Activated CD8-positive, alpha-beta T cell treated with anti-CD3 and anti-CD28 coated beads for 36 hours (primary cell): ENCODE measurements around the gene GPR152. TPM values are rescaled to one million over a fixed set of nuclear protein-coding genes. Genes with fewer than 3 reads are reported as not detected.
A peak's percentile ranks its signal among the peaks of the same experiment; 100 is the strongest.
"Not testable (repeated sequence)": the region's sequence is repeated elsewhere in the genome, so short reads cannot be mapped to it uniquely, and the experiment has no call there.

Experiments
- ATAC-seq: fragments of 200-7000 bp; cut with Tn5 transposase; one replicate; pipeline ENCODE4 v1.10.0; 2021; ENCODE audit warnings: mild to moderate bottlenecking, moderate library complexity
- CTCF ChIA-PET: fragments of 350-600 bp; sonication (Branson Sonifier 250); formaldehyde crosslinking; loops from one replicate; lab custom pipeline; 2021; ENCODE audit warnings: antibody characterized with exemption; lab: Charles Lee
- POLR2A ChIA-PET: fragments of 350-600 bp; sonication (Branson Sonifier 250); formaldehyde crosslinking; loops from one replicate; lab custom pipeline; 2021; ENCODE audit warnings: antibody characterized with exemption; lab: Charles Lee
- DNase-seq: peaks from one replicate; pipeline ENCODE4 v3.0.0-alpha.2; 2020
- H3K27ac Mint-ChIP-seq: one replicate; pipeline ENCODE4 v1.8.0; 2021; ENCODE audit warnings: mild to moderate bottlenecking, mixed read lengths
- H3K27me3 Mint-ChIP-seq: one replicate; pipeline ENCODE4 v1.8.0; 2021; ENCODE audit warnings: mixed read lengths
- H3K36me3 Mint-ChIP-seq: one replicate; pipeline ENCODE4 v1.8.0; 2021; ENCODE audit warnings: low read depth, mixed read lengths
- H3K4me1 Mint-ChIP-seq: one replicate; pipeline ENCODE4 v1.8.0; 2021; ENCODE audit warnings: low read depth, mixed read lengths
- H3K4me3 Mint-ChIP-seq: one replicate; pipeline ENCODE4 v1.8.0; 2021; ENCODE audit warnings: mild to moderate bottlenecking, moderate library complexity, mixed read lengths
- H3K9me3 Mint-ChIP-seq: one replicate; pipeline ENCODE4 v1.8.0; 2021; ENCODE audit warnings: mixed read lengths
- CTCF ChIP-seq: fragments of 200-600 bp; IDR thresholded peaks from one replicate; pipeline ENCODE4 v1.8.0; 2022; ENCODE audit warnings: antibody characterized with exemption, mild to moderate bottlenecking
- intact Hi-C: fragments of 100-400 bp; cut with micrococcal nuclease; formaldehyde crosslinking; loops from one replicate; pipeline ENCODE4 v1.10.0; 2022
- total RNA-seq, 2 experiments: library from RNA; stranded (reverse); gene quantifications; one replicate each; pipeline ENCODE4 v1.2.3, GENCODE V29; 2021

Gene GPR152
- total RNA-seq, 2 experiments from 2014 or later: not detected

GRCh38 chr11:67489203-67489884, 36.8 kb upstream of the GPR152 start:
- intact Hi-C loops: loop anchor here (10.0 kb wide), 1 partner anchor 85 kb away; the partner anchor contains the start of genes PPP1CA and TBC1D10C
- no peaks in the 10 kb centered on the region for H3K27me3 Mint-ChIP-seq

DNA sequence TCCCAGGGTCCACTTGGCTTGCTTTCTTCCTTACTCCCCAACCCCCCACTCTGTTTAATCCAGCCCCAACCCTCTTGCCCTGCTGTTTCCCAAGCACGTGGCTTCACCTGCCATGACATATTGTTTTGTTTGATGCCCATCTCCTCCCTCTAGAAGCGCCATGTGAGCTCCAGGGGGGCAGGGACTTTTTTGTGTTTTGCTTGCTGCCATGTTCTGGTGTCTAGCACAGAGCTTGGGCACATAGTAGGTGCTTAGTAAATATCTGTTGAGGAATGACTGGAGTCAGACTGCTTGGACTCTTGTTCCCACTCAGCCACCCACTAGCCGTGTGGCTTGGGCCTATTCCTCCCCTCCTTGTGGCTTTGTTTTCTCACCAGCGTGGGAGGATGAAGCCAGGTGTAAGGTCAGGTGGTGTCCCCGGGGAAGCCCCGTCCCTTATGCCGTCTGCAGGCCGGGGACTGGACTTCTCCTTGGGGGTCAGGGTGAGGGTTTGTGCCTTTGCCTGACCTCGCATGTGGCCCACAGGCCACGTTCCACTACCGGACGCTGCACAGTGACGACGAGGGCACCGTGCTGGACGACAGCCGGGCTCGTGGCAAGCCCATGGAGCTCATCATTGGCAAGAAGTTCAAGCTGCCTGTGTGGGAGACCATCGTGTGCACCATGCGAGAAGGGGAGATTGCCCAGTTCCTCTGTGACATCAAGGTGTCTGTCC, 34.1 kb upstream of the GPR152 start:
- ChIA-PET POLR2A (interaction anchor here (1.0 to 10.7 kb wide), 10 partner anchors 16 to 96 kb away, joined by 3 to 108 read pairs (median 10); partner anchors contain the start of genes PITPNM1, PTPRCAP and TMEM134), CTCF (interaction anchor here (1.3 to 1.6 kb wide), 2 partner anchors 18 to 19 kb away, joined by 4 read pairs; partner anchors contain the start of gene PITPNM1)
- peak overlapping the region; percentile 97 for H3K27ac Mint-ChIP-seq
- peak overlapping the region; percentile 79 for H3K4me3 Mint-ChIP-seq
- intact Hi-C loops: loop anchor here (10.0 kb wide), 1 partner anchor 82 kb away; the partner anchor contains the start of genes PPP1CA and TBC1D10C
- no peaks in the 10 kb centered on the region for H3K27me3 Mint-ChIP-seq
- ATAC-seq (no peak), DNase-seq (peak; percentile 80)
- no peaks in the 10 kb centered on the region for H3K9me3 Mint-ChIP-seq
- TF ChIP-seq CTCF: no peak
- H3K36me3 Mint-ChIP-seq: peaks cover 57% of the 10 kb centered on the region
- peaks cover 48% of the 10 kb centered on the region for H3K4me1 Mint-ChIP-seq

More at GRCh38 chr11:67489203-67489884, 36.8 kb upstream of the GPR152 start:
- ATAC-seq (no peak), DNase-seq (no peak)
- Mint-ChIP-seq H3K27ac (peak overlapping the region; percentile 97), H3K36me3 (peaks cover 54% of the 10 kb centered on the region), H3K9me3 (no peaks in the 10 kb centered on the region), H3K4me1 (peaks cover 44% of the 10 kb centered on the region), H3K4me3 (no peak overlapping the region)
- TF ChIP-seq CTCF: no peak
- ChIA-PET CTCF (interaction anchor here (1.6 to 1.9 kb wide), 2 partner anchors 16 to 88 kb away, joined by 7 read pairs; partner anchors contain the start of genes PITPNM1 and PPP1CA), POLR2A (interaction anchor here (0.8 to 10.7 kb wide), 6 partner anchors 13 to 102 kb away, joined by 3 to 108 read pairs (median 3); partner anchors contain the start of genes PITPNM1 and TMEM134)

DNA sequence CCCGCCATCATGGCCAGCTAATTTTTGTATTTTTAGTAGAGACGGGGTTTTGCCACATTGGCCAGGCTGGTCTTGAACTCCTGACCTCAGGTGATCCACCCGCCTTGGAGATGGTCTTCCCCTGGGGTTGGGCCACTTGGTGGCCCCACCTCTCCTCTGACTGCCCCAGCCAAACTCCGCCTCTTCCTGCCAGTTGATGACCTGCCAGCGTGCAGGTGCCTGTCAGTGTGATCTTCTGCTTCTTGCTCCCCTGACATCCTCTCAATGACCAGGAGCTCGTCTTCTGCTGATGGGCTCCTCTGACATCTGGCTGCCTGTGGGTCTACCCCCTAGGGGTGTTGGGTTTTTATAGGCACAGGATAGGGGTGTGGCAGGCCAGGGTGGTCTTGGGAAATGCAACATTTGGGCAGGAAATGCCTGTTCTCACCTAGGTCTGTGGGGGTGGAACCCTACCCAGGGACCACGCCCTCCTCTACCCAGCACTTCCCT, 33.4 kb upstream of the GPR152 start:
- H3K27me3 Mint-ChIP-seq, H3K9me3 Mint-ChIP-seq: not testable (repeated sequence)
- ATAC-seq (peak; percentile 18), DNase-seq (peak; percentile 86)
- CTCF ChIA-PET: interaction anchor here (1.1 to 1.6 kb wide), 4 partner anchors 17 to 134 kb away, joined by 3 to 4 read pairs (median 4); partner anchors contain the start of gene PITPNM1
- Mint-ChIP-seq H3K4me1 (peaks cover 47% of the 10 kb centered on the region), H3K36me3 (peaks cover 54% of the 10 kb centered on the region), H3K27ac (peak overlapping the region; percentile 97), H3K4me3 (peak overlapping the region; percentile 79)
- intact Hi-C loops: loop anchor here (10.0 kb wide), 1 partner anchor 81 kb away; the partner anchor contains the start of genes PPP1CA and TBC1D10C
- POLR2A ChIA-PET: interaction anchor here (0.6 to 10.7 kb wide), 17 partner anchors 14 to 101 kb away, joined by 3 to 108 read pairs (median 6); partner anchors contain the start of genes CDK2AP2, CORO1B, GSTP1 and PITPNM1

DNA sequence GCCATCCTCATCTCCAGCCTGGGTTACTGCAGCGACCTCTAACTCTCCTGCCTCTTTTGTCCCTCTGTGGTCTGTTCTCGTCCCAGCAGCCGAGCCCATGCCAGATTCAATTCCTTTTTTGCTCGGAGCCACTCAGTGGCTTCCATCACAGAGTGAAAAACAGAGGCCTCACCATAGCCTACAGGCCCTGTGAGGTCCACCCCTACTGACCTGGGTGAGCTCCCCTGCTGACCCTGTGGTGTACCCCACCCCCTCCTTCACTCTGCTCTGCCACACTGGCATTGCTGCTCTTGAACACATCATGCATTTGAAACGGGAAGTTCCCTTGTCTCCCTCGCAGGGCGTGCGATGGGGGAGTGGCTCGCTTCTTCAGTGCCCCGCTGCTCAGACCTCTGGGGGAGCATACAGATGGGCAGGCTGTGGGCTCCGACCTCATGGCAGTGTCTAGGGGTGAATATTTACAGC, 32.4 kb upstream of the GPR152 start:
- peak overlapping the region; percentile 97 for H3K27ac Mint-ChIP-seq
- peaks cover 47% of the 10 kb centered on the region for H3K4me1 Mint-ChIP-seq
- peaks cover 51% of the 10 kb centered on the region for H3K36me3 Mint-ChIP-seq
- H3K4me3 Mint-ChIP-seq: peak overlapping the region; percentile 79
- intact Hi-C loops: loop anchor here (1.0 to 10.0 kb wide), 3 partner anchors 21 to 80 kb away; partner anchors contain the start of genes PPP1CA, PTPRCAP and TBC1D10C
- no peak for TF ChIP-seq CTCF
- ATAC-seq (peak; percentile 14), DNase-seq (peak; percentile 91)
- CTCF ChIA-PET: interaction anchor here (1.0 to 2.0 kb wide), 5 partner anchors 21 to 133 kb away, joined by 3 to 5 read pairs (median 4); partner anchors contain the start of genes PITPNM1 and TBC1D10C
- H3K9me3 Mint-ChIP-seq: no peaks in the 10 kb centered on the region
- no peaks in the 10 kb centered on the region for H3K27me3 Mint-ChIP-seq
- POLR2A ChIA-PET: interaction anchor here (0.5 to 10.7 kb wide), 25 partner anchors 8 to 213 kb away, joined by 3 to 108 read pairs (median 5); partner anchors contain the start of genes CDK2AP2, CORO1B, GSTP1 and PITPNM1
